Measurements from ENCODE around the gene LEMD2.

DNA sequence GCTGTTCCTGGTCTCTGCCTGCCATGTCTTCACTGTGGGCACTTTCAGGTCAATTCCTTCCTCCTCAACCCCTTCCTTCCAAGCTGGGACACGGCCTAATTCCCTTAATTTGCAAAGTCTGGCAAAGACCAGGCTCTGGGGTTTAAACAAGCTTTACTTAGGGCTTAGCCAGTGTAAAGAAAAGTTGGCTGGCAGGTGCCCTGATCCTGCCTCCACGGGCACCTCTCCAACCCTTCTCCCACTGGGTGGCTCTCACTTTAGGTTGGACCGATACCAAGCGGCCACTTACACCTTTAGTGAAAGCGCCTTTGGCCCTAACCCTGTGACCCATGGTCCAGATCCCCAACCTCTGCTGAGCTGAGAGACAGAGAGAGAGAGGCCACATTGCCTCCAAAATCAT lies 28.6 kb upstream of the LEMD2 start:
- TF ChIP-seq RAD21 (IDR thresholded peaks at IDR 0.05; ENCODE audit: low read length) (no peak), EP300 (IDR thresholded peaks at IDR 0.05; ENCODE audit: borderline replicate concordance in 1 of 2, low read depth in 1 of 2, low read length in 1 of 2) (no peak), PBX3 (IDR thresholded peaks at IDR 0.05) (no peak), RFX5 (IDR thresholded peaks at IDR 0.05; ENCODE audit: low read length) (no peak)
- TF ChIP-seq, protein P1, sequence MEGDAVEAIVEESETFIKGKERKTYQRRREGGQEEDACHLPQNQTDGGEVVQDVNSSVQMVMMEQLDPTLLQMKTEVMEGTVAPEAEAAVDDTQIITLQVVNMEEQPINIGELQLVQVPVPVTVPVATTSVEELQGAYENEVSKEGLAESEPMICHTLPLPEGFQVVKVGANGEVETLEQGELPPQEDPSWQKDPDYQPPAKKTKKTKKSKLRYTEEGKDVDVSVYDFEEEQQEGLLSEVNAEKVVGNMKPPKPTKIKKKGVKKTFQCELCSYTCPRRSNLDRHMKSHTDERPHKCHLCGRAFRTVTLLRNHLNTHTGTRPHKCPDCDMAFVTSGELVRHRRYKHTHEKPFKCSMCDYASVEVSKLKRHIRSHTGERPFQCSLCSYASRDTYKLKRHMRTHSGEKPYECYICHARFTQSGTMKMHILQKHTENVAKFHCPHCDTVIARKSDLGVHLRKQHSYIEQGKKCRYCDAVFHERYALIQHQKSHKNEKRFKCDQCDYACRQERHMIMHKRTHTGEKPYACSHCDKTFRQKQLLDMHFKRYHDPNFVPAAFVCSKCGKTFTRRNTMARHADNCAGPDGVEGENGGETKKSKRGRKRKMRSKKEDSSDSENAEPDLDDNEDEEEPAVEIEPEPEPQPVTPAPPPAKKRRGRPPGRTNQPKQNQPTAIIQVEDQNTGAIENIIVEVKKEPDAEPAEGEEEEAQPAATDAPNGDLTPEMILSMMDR (IDR thresholded peaks at IDR 0.05): no peak
